IPS-NIHi7 (cell line): Measurements from ENCODE around the gene ZNF827.

Experiments used
- DNase-seq: peaks from one replicate; pipeline ENCODE4 v3.0.0; 2012; ENCODE audit warnings: mixed read lengths; ENCODE audit errors: extremely low spot score

Gene ZNF827

GRCh38 chr4:145829629-145830395 lies 108.8 kb downstream of the ZNF827 start:
- no peak for DNase-seq

- DNase-seq: no peak
Measured at GRCh38 chr4:145828802-145829485, 109.7 kb downstream of the ZNF827 start.

GRCh38 chr4:145827885-145828284 lies 110.7 kb downstream of the ZNF827 start:
- DNase-seq: no peak

GRCh38 chr4:145825255-145825654 lies 113.4 kb downstream of the ZNF827 start:
- DNase-seq: no peak

- peak; percentile 82 for DNase-seq
Measured at GRCh38 chr4:145824463-145824862, 114.2 kb downstream of the ZNF827 start.

- no peak for DNase-seq
Measured at GRCh38 chr4:145823743-145824142, 114.9 kb downstream of the ZNF827 start.

GRCh38 chr4:145822581-145822980 lies 116.0 kb downstream of the ZNF827 start:
- DNase-seq: no peak

- no peak for DNase-seq
Measured at GRCh38 chr4:145822181-145822580, 116.4 kb downstream of the ZNF827 start.

- DNase-seq: no peak
Measured at GRCh38 chr4:145821766-145822165, 116.9 kb downstream of the ZNF827 start.

- DNase-seq: no peak
Measured at GRCh38 chr4:145820407-145820806, 118.2 kb downstream of the ZNF827 start.

- DNase-seq: no peak
Measured at GRCh38 chr4:145819853-145820181, 118.8 kb downstream of the ZNF827 start.

- DNase-seq: no peak
Measured at GRCh38 chr4:145819101-145819852, 119.3 kb downstream of the ZNF827 start.

- no peak for DNase-seq
Measured at GRCh38 chr4:145818011-145818410, 120.6 kb downstream of the ZNF827 start.

GRCh38 chr4:145816091-145816490 lies 122.5 kb downstream of the ZNF827 start:
- no peak for DNase-seq

GRCh38 chr4:145815626-145816025 lies 123.0 kb downstream of the ZNF827 start:
- no peak for DNase-seq

GRCh38 chr4:145815027-145815612 lies 123.5 kb downstream of the ZNF827 start:
- no peak for DNase-seq

- no peak for DNase-seq
Measured at GRCh38 chr4:145814246-145814645, 124.4 kb downstream of the ZNF827 start.

GRCh38 chr4:145812919-145813318 lies 125.7 kb downstream of the ZNF827 start:
- no peak for DNase-seq

- DNase-seq: no peak
Measured at GRCh38 chr4:145808848-145809512, 129.6 kb downstream of the ZNF827 start.

- peak; percentile 59 for DNase-seq
Measured at GRCh38 chr4:145808021-145808650, 130.5 kb downstream of the ZNF827 start.

- DNase-seq: peak; percentile 60
Measured at GRCh38 chr4:145805490-145805889, 133.1 kb downstream of the ZNF827 start.
